Measurements from ENCODE around the gene ZNF76.

DNA sequence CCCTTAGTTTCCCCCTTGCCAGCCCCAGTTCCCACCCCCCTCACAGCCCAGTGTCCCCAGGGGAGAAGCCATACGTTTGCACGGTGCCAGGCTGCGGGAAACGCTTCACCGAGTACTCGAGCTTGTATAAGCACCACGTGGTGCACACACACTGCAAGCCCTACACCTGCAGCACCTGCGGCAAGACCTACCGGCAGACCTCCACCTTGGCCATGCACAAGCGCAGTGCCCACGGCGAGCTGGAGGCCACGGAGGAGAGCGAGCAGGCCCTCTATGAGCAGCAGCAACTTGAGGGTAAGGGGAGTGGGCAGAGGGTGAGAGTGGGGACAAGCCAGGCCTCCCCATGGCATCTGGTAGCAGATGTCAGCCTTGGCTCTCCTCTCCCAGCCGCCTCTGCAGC is 33.0 kb downstream of the ZNF76 start:
- TF ChIP-seq, protein P1, sequence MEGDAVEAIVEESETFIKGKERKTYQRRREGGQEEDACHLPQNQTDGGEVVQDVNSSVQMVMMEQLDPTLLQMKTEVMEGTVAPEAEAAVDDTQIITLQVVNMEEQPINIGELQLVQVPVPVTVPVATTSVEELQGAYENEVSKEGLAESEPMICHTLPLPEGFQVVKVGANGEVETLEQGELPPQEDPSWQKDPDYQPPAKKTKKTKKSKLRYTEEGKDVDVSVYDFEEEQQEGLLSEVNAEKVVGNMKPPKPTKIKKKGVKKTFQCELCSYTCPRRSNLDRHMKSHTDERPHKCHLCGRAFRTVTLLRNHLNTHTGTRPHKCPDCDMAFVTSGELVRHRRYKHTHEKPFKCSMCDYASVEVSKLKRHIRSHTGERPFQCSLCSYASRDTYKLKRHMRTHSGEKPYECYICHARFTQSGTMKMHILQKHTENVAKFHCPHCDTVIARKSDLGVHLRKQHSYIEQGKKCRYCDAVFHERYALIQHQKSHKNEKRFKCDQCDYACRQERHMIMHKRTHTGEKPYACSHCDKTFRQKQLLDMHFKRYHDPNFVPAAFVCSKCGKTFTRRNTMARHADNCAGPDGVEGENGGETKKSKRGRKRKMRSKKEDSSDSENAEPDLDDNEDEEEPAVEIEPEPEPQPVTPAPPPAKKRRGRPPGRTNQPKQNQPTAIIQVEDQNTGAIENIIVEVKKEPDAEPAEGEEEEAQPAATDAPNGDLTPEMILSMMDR (IDR thresholded peaks at IDR 0.05; ENCODE audit: poor library complexity, severe bottlenecking), result no peak
- no peak for TF ChIP-seq MXI1 (conservative IDR thresholded peaks at IDR 0.05; ENCODE audit: poor library complexity, severe bottlenecking)
- TF ChIP-seq EP300 (conservative IDR thresholded peaks at IDR 0.05; ENCODE audit: poor library complexity, severe bottlenecking), result no peak
- TF ChIP-seq SMC3 (conservative IDR thresholded peaks at IDR 0.05; ENCODE audit: poor library complexity), result no peak
- TF ChIP-seq RAD21 (conservative IDR thresholded peaks at IDR 0.05), result no peak
- no peak for TF ChIP-seq EZH2 (IDR thresholded peaks at IDR 0.05; ENCODE audit: borderline replicate concordance, insufficient read depth, low read length, poor library complexity, severe bottlenecking)
- TF ChIP-seq, protein P2, sequence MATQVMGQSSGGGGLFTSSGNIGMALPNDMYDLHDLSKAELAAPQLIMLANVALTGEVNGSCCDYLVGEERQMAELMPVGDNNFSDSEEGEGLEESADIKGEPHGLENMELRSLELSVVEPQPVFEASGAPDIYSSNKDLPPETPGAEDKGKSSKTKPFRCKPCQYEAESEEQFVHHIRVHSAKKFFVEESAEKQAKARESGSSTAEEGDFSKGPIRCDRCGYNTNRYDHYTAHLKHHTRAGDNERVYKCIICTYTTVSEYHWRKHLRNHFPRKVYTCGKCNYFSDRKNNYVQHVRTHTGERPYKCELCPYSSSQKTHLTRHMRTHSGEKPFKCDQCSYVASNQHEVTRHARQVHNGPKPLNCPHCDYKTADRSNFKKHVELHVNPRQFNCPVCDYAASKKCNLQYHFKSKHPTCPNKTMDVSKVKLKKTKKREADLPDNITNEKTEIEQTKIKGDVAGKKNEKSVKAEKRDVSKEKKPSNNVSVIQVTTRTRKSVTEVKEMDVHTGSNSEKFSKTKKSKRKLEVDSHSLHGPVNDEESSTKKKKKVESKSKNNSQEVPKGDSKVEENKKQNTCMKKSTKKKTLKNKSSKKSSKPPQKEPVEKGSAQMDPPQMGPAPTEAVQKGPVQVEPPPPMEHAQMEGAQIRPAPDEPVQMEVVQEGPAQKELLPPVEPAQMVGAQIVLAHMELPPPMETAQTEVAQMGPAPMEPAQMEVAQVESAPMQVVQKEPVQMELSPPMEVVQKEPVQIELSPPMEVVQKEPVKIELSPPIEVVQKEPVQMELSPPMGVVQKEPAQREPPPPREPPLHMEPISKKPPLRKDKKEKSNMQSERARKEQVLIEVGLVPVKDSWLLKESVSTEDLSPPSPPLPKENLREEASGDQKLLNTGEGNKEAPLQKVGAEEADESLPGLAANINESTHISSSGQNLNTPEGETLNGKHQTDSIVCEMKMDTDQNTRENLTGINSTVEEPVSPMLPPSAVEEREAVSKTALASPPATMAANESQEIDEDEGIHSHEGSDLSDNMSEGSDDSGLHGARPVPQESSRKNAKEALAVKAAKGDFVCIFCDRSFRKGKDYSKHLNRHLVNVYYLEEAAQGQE (IDR thresholded peaks at IDR 0.05; ENCODE audit: borderline replicate concordance), result no peak
- TF ChIP-seq TAF1 (IDR thresholded peaks at IDR 0.05; ENCODE audit: low read depth), result no peak
- TF ChIP-seq POLR2AphosphoS5 (IDR thresholded peaks at IDR 0.05), result no peak
